Measurements from ENCODE around the gene LRRC46. TPM values are rescaled to one million over a fixed set of nuclear protein-coding genes. Genes with fewer than 3 reads are reported as not detected.

Gene LRRC46
- total RNA-seq, 1 experiment from 2014 or later = 0.31 TPM

GRCh38 chr17:47821031-47821423 lies 10.4 kb upstream of the LRRC46 start:
- Histone ChIP-seq H3K23ac (ENCODE audit: insufficient read length, low read depth, low read length) (no peak overlapping the region), H3K4me1 (ENCODE audit: insufficient read depth, low read length) (no peaks in the 10 kb centered on the region), H3K27ac (ENCODE audit: insufficient read length, low read depth, low read length) (no peak overlapping the region), H3K56ac (ENCODE audit: insufficient read length, low read depth, low read length) (no peak overlapping the region), H3K79me2 (ENCODE audit: insufficient read depth, low read length) (no peaks in the 10 kb centered on the region; the same call in 1 of the 2 replicates), H2BK15ac (ENCODE audit: low read depth, low read length) (no peak overlapping the region), H2AK5ac (ENCODE audit: insufficient read length, low read length) (no peak overlapping the region), H3K18ac (ENCODE audit: insufficient read length, low read depth, low read length) (no peak overlapping the region), H2BK5ac (ENCODE audit: insufficient read length, low read length) (no peak overlapping the region), H3T11ph (ENCODE audit: low read length) (no peak overlapping the region), H4K91ac (ENCODE audit: insufficient read length, low read depth, low read length) (no peak overlapping the region), H4K20me1 (ENCODE audit: control insufficient read depth, insufficient read depth, insufficient read length) (no peaks in the 10 kb centered on the region), H4K8ac (replicated peaks; ENCODE audit: insufficient read length, low read depth, low read length) (no peak overlapping the region), H3K79me1 (ENCODE audit: insufficient read depth, low read depth, low read length, poor library complexity, severe bottlenecking) (no peaks in the 10 kb centered on the region), H2BK12ac (ENCODE audit: insufficient read length, low read depth, low read length) (no peak overlapping the region), H3K14ac (ENCODE audit: insufficient read depth, low read length) (no peak overlapping the region), H2AFZ (ENCODE audit: low read length) (no peak overlapping the region), H2BK20ac (ENCODE audit: low read depth, low read length, poor library complexity, severe bottlenecking) (no peak overlapping the region), H3K4ac (ENCODE audit: low read depth, low read length) (no peak overlapping the region), H3K23me2 (ENCODE audit: insufficient read length, low read depth, low read length, poor library complexity, severe bottlenecking) (peaks cover 7% of the 10 kb centered on the region), H3K9me3 (ENCODE audit: control insufficient read depth, low read depth, low read length) (no peaks in the 10 kb centered on the region), H4K5ac (ENCODE audit: insufficient read length, low read depth, low read length) (no peak overlapping the region), H3K4me2 (ENCODE audit: insufficient read depth, insufficient read length, low read length) (peak overlapping the region; percentile 60), H2BK120ac (ENCODE audit: low read depth, low read length, poor library complexity, severe bottlenecking) (no peak overlapping the region), H3K9ac (ENCODE audit: extremely low read depth, insufficient read length, low read length) (peak overlapping the region; percentile 12), H3K27me3 (ENCODE audit: insufficient read depth, low read length) (no peaks in the 10 kb centered on the region)
- Mint-ChIP-seq H3K36me3 (ENCODE audit: insufficient read depth in 1 of 3, low read depth in 3 of 3) (peaks cover 10 to 25% (median 20%) of the 10 kb centered on the region in 3 experiments), H3K4me1 (peaks cover 12 to 19% of the 10 kb centered on the region in 2 experiments), H3K27ac (0 out of 7 replicates have a peak overlapping the region, but pooled peaks of 1 of the 3 experiments have one; percentile 10), H3K4me3 (peak overlapping the region; percentile 94 to 95), H3K27me3 (ENCODE audit: low read depth) (no peaks in the 10 kb centered on the region), H3K9me3 (no peaks in the 10 kb centered on the region)
- no CpG with 5 or more reads among the region's 4 CpGs for WGBS (ENCODE audit: extremely low coverage, insufficient read length, low lambda C conversion rate)
- TF ChIP-seq CTCF (conservative IDR thresholded peaks at IDR 0.05) = no peak
- DNase-seq = no peak

All from H9 (cell line).